ENCODE results near the gene SORBS1. TPM values are rescaled to one million over a fixed set of nuclear protein-coding genes. Genes with fewer than 3 reads are reported as not detected.

Gene SORBS1
- total RNA-seq, 1 experiment from 2014 or later = 0.56 TPM

GRCh38 chr10:95485056-95485844, 75.9 kb downstream of the SORBS1 start:
- no peaks in the 10 kb centered on the region for H3K9me3 ChIP-seq (ENCODE audit: low read depth, low read length, poor library complexity, severe bottlenecking)
- peaks cover 12% of the 10 kb centered on the region for H3K27me3 ChIP-seq (replicated peaks; ENCODE audit: insufficient read depth, low read depth, low read length, poor library complexity)
- TF ChIP-seq CTCF (conservative IDR thresholded peaks at IDR 0.05; ENCODE audit: low read depth, low read length) = no peak
- TF ChIP-seq EZH2 (IDR thresholded peaks at IDR 0.05; ENCODE audit: borderline replicate concordance, low read depth, low read length, poor library complexity, severe bottlenecking) = no peak
- DNase-seq (ENCODE audit: low spot score) = no peak
- H3K36me3 ChIP-seq (ENCODE audit: insufficient read depth, low read length, poor library complexity, severe bottlenecking) = no peaks in the 10 kb centered on the region
- BruUV-seq (replicated peaks) = no TSS peak
- H3K27ac ChIP-seq (ENCODE audit: low read depth, low read length, poor library complexity, severe bottlenecking) = no peak overlapping the region
- no peak overlapping the region for H3K4me3 ChIP-seq (ENCODE audit: low read depth, low read length, poor library complexity, severe bottlenecking)
- CTCF ChIA-PET = no interaction called here
- intact Hi-C loops (cut with micrococcal nuclease; ENCODE audit: unreplicated experiment) = no loop called here
- H3K4me1 ChIP-seq (ENCODE audit: insufficient read depth, low read length, poor library complexity, severe bottlenecking) = no peaks in the 10 kb centered on the region
- POLR2A ChIA-PET (ENCODE audit: low non-redundant PET) = no interaction called here

GRCh38 chr10:95482501-95483233, 78.5 kb downstream of the SORBS1 start:
- ChIA-PET CTCF (no interaction called here), POLR2A (ENCODE audit: low non-redundant PET) (no interaction called here)
- Histone ChIP-seq H3K4me1 (ENCODE audit: insufficient read depth, low read length, poor library complexity, severe bottlenecking) (no peaks in the 10 kb centered on the region), H3K27ac (ENCODE audit: low read depth, low read length, poor library complexity, severe bottlenecking) (no peak overlapping the region), H3K9me3 (ENCODE audit: low read depth, low read length, poor library complexity, severe bottlenecking) (no peaks in the 10 kb centered on the region), H3K36me3 (ENCODE audit: insufficient read depth, low read length, poor library complexity, severe bottlenecking) (no peaks in the 10 kb centered on the region), H3K4me3 (ENCODE audit: low read depth, low read length, poor library complexity, severe bottlenecking) (no peak overlapping the region), H3K27me3 (replicated peaks; ENCODE audit: insufficient read depth, low read depth, low read length, poor library complexity) (peaks cover 15% of the 10 kb centered on the region)
- BruUV-seq (replicated peaks) = no TSS peak
- intact Hi-C loops (cut with micrococcal nuclease; ENCODE audit: unreplicated experiment) = no loop called here
- TF ChIP-seq CTCF (conservative IDR thresholded peaks at IDR 0.05; ENCODE audit: low read depth, low read length) (no peak), EZH2 (IDR thresholded peaks at IDR 0.05; ENCODE audit: borderline replicate concordance, low read depth, low read length, poor library complexity, severe bottlenecking) (no peak)
- DNase-seq (ENCODE audit: low spot score) = no peak

GRCh38 chr10:95480901-95481491, 80.2 kb downstream of the SORBS1 start:
- H3K9me3 ChIP-seq (ENCODE audit: low read depth, low read length, poor library complexity, severe bottlenecking) = no peaks in the 10 kb centered on the region
- ChIA-PET POLR2A (ENCODE audit: low non-redundant PET) (no interaction called here), CTCF (no interaction called here)
- intact Hi-C loops (cut with micrococcal nuclease; ENCODE audit: unreplicated experiment) = no loop called here
- no peak overlapping the region for H3K4me3 ChIP-seq (ENCODE audit: low read depth, low read length, poor library complexity, severe bottlenecking)
- TF ChIP-seq CTCF (conservative IDR thresholded peaks at IDR 0.05; ENCODE audit: low read depth, low read length) = no peak
- TF ChIP-seq EZH2 (IDR thresholded peaks at IDR 0.05; ENCODE audit: borderline replicate concordance, low read depth, low read length, poor library complexity, severe bottlenecking) = no peak
- no peak for DNase-seq (ENCODE audit: low spot score)
- H3K27ac ChIP-seq (ENCODE audit: low read depth, low read length, poor library complexity, severe bottlenecking) = no peak overlapping the region
- no peaks in the 10 kb centered on the region for H3K36me3 ChIP-seq (ENCODE audit: insufficient read depth, low read length, poor library complexity, severe bottlenecking)
- BruUV-seq (replicated peaks) = no TSS peak
- H3K4me1 ChIP-seq (ENCODE audit: insufficient read depth, low read length, poor library complexity, severe bottlenecking) = no peaks in the 10 kb centered on the region
- H3K27me3 ChIP-seq (replicated peaks; ENCODE audit: insufficient read depth, low read depth, low read length, poor library complexity) = peaks cover 6% of the 10 kb centered on the region

All from A673 (cell line).